OCI-LY7 (cell line): Measurements from ENCODE around the gene ZDHHC14. TPM values are rescaled to one million over a fixed set of nuclear protein-coding genes. Genes with fewer than 3 reads are reported as not detected.
A peak's percentile ranks its signal among the peaks of the same experiment; 100 is the strongest.

ENCODE experiments used
- BruUV-seq: library from RNA; stranded (reverse); fragments of 400-500 nt; replicated peaks from 2 replicates; lab custom pipeline; 2021; lab: Mats Ljungman, UMichigan
- CTCF ChIA-PET: fragments of 300-600 bp; sonication (Branson Sonifier 250); formaldehyde crosslinking; loops from one replicate; lab custom pipeline; 2022; ENCODE audit warnings: antibody characterized with exemption; ENCODE audit not compliant: unreplicated experiment; lab: Charles Lee
- POLR2A ChIA-PET: fragments of 300-600 bp; sonication (Branson Sonifier 250); formaldehyde crosslinking; loops from one replicate; lab custom pipeline; 2022; ENCODE audit warnings: antibody characterized with exemption; lab: Charles Lee
- DNase-seq: peaks from one replicate; pipeline ENCODE4 v3.0.0-alpha.2; 2015; ENCODE audit warnings: low spot score
- H2AFZ ChIP-seq: fragments of 200-600 bp; sonication (generic), shearing (Covaris generic); 2 replicates; pipeline ENCODE4 v1.6.1; 2014; ENCODE audit warnings: mild to moderate bottlenecking, antibody characterized with exemption, low read length, moderate library complexity
- H3K27ac ChIP-seq: fragments of 200-600 bp; sonication (generic); 2 replicates; pipeline ENCODE4 v1.5.1; 2014; ENCODE audit warnings: mixed run types, low read depth, mild to moderate bottlenecking, moderate library complexity, low read length, inconsistent platforms; ENCODE audit not compliant: poor library complexity, severe bottlenecking
- H3K36me3 ChIP-seq: fragments of 200-600 bp; sonication (generic); 2 replicates; pipeline ENCODE4 v1.6.1; 2014; ENCODE audit warnings: mild to moderate bottlenecking, antibody characterized with exemption, low read length, moderate library complexity, mixed read lengths; ENCODE audit not compliant: insufficient read depth
- H3K4me1 ChIP-seq: fragments of 200-600 bp; sonication (generic); 2 replicates; pipeline ENCODE4 v1.5.1; 2014; ENCODE audit warnings: mild to moderate bottlenecking, low read length; ENCODE audit not compliant: insufficient read depth, poor library complexity, severe bottlenecking
- H3K4me2 ChIP-seq: fragments of 200-600 bp; sonication (generic); 2 replicates; pipeline ENCODE4 v1.6.1; 2014; ENCODE audit warnings: mild to moderate bottlenecking, low read length
- H3K4me3 ChIP-seq: fragments of 200-600 bp; sonication (generic); 2 replicates; pipeline ENCODE4 v1.5.1; 2014; ENCODE audit warnings: mild to moderate bottlenecking, low read depth, low read length; ENCODE audit not compliant: poor library complexity, severe bottlenecking
- H3K79me2 ChIP-seq: fragments of 200-600 bp; sonication (generic); 2 replicates; pipeline ENCODE4 v1.6.1; 2016; ENCODE audit warnings: low read depth, mild to moderate bottlenecking, low read length, moderate library complexity, mixed read lengths; ENCODE audit not compliant: insufficient read depth
- H3K9me2 ChIP-seq: fragments of 200-600 bp; sonication (generic); 2 replicates; pipeline ENCODE4 v1.6.1; 2016; ENCODE audit warnings: mild to moderate bottlenecking, low read length, mixed read lengths; ENCODE audit not compliant: insufficient read depth
- H3K9me3 ChIP-seq: fragments of 200-600 bp; sonication (generic); 2 replicates; pipeline ENCODE4 v1.6.1; 2014; ENCODE audit warnings: mild to moderate bottlenecking, mixed run types, low read length, mixed read lengths
- H4K20me1 ChIP-seq: fragments of 200-600 bp; sonication (generic); 2 replicates; pipeline ENCODE4 v1.6.1; 2014; ENCODE audit warnings: mild to moderate bottlenecking, antibody characterized with exemption, low read length, moderate library complexity, mixed read lengths; ENCODE audit not compliant: insufficient read depth
- CTCF ChIP-seq: fragments of 200-600 bp; sonication (generic); conservative IDR thresholded peaks from 2 replicates; pipeline ENCODE4 v1.5.1; 2014; ENCODE audit warnings: mild to moderate bottlenecking, antibody characterized with exemption, low read length, moderate library complexity, mixed read lengths
- EZH2phosphoT487 ChIP-seq: fragments of 200-600 bp; sonication (generic); IDR thresholded peaks from 2 replicates; pipeline ENCODE4 v1.6.1; 2018; ENCODE audit warnings: low read depth, borderline replicate concordance, mild to moderate bottlenecking, mixed run types, antibody characterized with exemption, low read length, moderate library complexity, mixed read lengths
- intact Hi-C: fragments of 100-400 bp; cut with micrococcal nuclease; formaldehyde crosslinking; loops from one replicate; pipeline ENCODE4 v1.10.0; 2022; ENCODE audit not compliant: unreplicated experiment
- total RNA-seq, 2 experiments: library from RNA; depleted of rRNA in 1 of 2; stranded (reverse); fragments of >200 nt in 1 of 2; shearing (Covaris generic) in 1 of 2; gene quantifications; 2 replicates each; pipeline ENCODE4 v1.2.3, GENCODE V29; 2014 to 2022

ZDHHC14 gene
- total RNA-seq, 2 experiments from 2014 or later, result 0.69 to 3.0 TPM

DNA sequence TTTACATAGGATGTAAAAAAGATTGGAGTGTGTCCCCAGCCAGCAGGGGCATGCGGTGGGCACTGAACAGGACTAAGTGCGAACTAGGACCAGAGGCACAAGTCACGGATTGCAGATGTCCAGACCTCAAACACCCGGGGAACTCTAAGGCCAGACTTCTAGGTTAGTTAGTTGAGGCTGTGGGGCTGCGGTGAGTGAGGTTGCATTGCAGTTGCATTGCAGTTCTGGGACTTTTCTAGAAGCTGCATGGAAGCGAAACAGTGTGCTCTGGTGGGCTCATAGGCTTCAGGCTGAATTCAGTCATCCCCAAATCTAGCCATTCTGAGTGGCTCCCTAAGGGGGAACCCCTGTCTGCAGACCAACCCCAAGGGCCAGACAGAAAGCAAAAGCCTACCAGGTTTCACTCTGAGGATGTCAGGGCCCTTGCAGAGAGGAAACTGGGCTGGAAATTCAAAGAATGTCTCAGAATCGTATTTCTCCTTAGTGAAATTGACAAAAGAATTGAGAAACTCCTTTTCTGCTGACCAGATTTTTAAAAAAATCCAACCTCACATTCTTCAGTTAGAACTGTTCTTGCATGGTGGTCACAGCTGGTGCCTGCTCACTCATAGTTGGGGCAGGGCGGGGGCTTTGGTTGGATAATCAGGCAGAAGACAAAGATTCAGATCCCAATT is 182.8 kb downstream of the ZDHHC14 start:
- peak overlapping the region; percentile 65 for H2AFZ ChIP-seq
- BruUV-seq, result no TSS peak
- H3K36me3 ChIP-seq, result peaks cover 5% of the 10 kb centered on the region; the same call in 1 of the 2 replicates
- no peaks in the 10 kb centered on the region for H3K9me2 ChIP-seq
- DNase-seq, result peak; percentile 41
- ChIA-PET POLR2A (no interaction called here), CTCF (no interaction called here)
- no peak for TF ChIP-seq CTCF
- TF ChIP-seq EZH2phosphoT487, result no peak
- no peaks in the 10 kb centered on the region for H3K79me2 ChIP-seq
- H3K9me3 ChIP-seq, result peaks cover 5% of the 10 kb centered on the region; the same call in 1 of the 2 replicates
- peak overlapping the region; percentile 39 for H3K4me2 ChIP-seq
- H3K4me3 ChIP-seq, result no peak overlapping the region
- peaks cover 84% of the 10 kb centered on the region for H3K4me1 ChIP-seq
- peak overlapping the region; percentile 37 for H3K27ac ChIP-seq
- intact Hi-C loops, result loop anchor here (5.0 to 10.0 kb wide), 4 partner anchors 34 to 339 kb away; partner anchors contain the start of gene TMEM242
- no peaks in the 10 kb centered on the region for H4K20me1 ChIP-seq

- intact Hi-C loops, result loop anchor here (10.0 kb wide), 2 partner anchors 196 to 344 kb away; no protein-coding TSS in a partner anchor
- TF ChIP-seq EZH2phosphoT487, result no peak
- no peak for TF ChIP-seq CTCF
- peaks cover 84% of the 10 kb centered on the region for H3K4me1 ChIP-seq
- no TSS peak for BruUV-seq
- no peak overlapping the region for H3K4me2 ChIP-seq
- no peaks in the 10 kb centered on the region for H3K9me2 ChIP-seq
- ChIA-PET POLR2A (interaction anchor here (1.2 to 3.1 kb wide), 5 partner anchors 9 to 28 kb away, joined by 3 to 13 read pairs (median 6); no protein-coding TSS in a partner anchor), CTCF (no interaction called here)
- no peak overlapping the region for H3K4me3 ChIP-seq
- no peaks in the 10 kb centered on the region for H3K79me2 ChIP-seq
- DNase-seq, result no peak
- H3K36me3 ChIP-seq, result peaks cover 7% of the 10 kb centered on the region; the same call in 1 of the 2 replicates
- H3K9me3 ChIP-seq, result peaks cover 8% of the 10 kb centered on the region; the same call in 1 of the 2 replicates
- no peak overlapping the region for H2AFZ ChIP-seq
- H3K27ac ChIP-seq, result peak overlapping the region; percentile 97
- no peaks in the 10 kb centered on the region for H4K20me1 ChIP-seq
Measured at GRCh38 chr6:157568702-157569101, 187.7 kb downstream of the ZDHHC14 start.
